GM18499 (cell line): ENCODE results near the gene TMEM63C.

Experiments
- ATAC-seq: cut with Tn5 transposase; IDR thresholded peaks from one replicate; pipeline ENCODE4 v1.9.1; 2021; ENCODE audit warnings: moderate number of reproducible peaks; ENCODE audit not compliant: insufficient read depth, unreplicated experiment

Gene TMEM63C

DNA sequence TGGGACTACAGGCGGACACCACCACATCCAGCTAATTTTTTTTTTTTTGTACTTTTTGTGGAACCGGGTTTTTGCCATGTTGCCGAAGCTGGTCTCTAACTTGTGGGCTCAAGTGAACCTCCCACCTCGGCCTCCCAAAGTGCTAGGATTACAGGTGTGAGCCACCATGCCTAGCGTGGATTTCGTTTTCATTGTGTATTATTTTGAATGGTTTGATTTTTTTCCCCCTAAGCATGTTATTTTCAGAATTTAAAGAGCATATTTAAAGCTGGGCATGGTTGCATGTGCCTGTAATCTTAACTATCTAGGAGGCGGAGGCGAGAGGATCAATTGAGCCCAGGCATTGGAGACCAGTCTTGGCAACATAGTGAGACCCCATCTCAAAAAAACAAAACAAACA is 13.1 kb downstream of the TMEM63C start:
- ATAC-seq, result no peak

DNA sequence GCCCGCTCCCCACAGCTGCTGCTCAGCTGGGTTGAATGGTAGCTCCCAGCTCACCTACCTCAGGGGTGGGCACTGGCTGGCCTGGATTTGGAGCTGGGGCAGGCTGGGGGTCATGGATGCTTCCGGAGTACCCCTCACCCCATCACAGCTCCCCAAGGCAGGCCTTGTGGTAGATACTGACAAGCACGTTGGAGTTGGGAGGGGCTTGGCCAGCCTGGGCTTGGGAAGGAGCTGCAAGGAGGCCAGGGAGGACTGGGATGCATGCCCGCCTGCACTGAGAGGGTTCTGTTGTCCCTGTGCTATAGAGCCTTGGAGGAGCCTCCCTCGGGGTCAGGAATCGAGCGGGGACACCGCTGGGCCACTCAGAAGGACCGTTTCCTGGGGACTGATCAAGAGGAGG is 14.2 kb downstream of the TMEM63C start:
- no peak for ATAC-seq

DNA sequence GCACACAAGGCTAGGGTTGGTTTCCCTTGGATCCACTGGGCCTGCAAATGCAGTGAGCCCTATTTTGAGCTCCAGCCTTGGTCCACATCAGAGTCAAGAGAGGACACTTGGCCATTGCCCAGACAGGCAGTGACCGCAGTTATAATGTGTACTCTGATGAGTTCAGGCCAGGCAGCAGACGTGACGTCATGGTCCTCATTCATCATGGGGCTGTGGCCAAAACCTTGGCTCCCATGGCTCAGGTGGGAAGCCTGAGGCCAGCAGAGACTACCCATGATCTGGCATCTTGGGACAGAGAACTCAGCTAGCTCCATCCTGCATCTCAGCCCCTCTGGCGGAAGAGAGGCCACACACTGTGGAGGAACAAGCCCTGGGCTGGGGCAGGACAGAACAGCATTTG is 16.4 kb downstream of the TMEM63C start:
- no peak for ATAC-seq

DNA sequence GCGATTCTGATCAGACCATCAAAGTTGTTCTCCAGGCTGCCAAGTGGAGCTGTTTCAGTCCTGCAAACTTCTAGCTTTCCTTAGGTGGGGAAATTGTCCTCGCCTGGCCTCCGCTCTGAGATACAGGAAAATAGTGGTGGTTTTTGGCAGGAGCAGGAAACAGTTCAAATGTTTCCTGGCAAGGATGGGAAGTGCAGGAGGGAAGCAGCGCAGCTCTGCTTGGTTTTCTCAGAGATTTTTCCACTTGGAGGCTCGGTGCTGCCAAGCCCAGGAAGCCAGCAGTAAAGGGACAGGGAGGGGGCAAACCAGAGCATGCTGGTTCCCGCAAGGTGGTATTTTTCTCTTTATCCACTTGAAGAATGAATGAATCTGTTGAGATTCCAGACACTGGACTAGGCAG is 17.0 kb downstream of the TMEM63C start:
- no peak for ATAC-seq

DNA sequence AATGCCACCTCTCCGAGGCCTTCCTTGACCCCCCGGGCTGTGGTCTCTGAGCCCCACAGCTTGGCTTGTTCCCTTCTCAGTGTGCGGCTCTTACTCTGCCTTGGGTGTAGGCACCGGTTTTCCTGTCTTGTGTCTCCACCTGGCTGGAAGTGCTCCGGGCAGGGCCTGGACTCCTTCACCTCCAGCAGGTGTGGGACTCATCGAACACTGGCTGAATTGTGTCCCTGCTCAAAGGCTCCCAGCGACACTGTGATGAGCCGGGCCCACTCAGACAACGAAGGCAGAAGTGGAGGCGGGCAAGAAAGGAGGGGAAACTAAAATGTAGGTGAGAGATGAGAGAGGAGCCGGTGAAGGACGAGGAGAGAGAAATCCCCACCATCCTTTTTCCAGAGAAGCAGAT is 18.0 kb downstream of the TMEM63C start:
- no peak for ATAC-seq

DNA sequence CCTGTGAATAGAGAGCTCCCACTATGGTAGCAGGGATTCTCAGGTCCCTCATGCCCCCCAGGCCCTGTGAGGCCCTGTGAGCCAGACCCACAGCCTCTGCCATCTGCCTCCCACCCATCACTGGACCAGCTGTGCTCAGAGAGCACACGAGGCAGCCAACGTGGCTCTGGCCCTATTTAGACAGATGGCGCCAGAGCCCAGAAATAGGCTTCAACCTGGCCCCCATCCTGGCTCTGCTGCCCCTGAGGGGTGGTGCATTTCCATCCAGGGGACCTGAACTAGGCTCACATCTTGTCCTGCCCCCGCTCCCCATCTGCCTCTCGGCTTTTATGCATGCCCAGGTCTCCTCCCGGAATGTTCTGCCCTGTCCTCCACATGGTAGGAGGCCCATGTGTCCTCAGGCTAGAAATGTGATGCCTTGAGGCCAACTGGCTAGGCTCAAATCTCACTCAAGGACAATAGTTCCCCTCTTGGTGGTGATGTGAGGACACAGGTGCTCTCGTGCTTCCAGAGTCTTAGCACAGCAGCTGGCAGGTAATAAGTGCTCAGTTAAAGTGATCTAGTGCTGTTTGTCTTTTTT is 18.9 kb downstream of the TMEM63C start:
- no peak for ATAC-seq

DNA sequence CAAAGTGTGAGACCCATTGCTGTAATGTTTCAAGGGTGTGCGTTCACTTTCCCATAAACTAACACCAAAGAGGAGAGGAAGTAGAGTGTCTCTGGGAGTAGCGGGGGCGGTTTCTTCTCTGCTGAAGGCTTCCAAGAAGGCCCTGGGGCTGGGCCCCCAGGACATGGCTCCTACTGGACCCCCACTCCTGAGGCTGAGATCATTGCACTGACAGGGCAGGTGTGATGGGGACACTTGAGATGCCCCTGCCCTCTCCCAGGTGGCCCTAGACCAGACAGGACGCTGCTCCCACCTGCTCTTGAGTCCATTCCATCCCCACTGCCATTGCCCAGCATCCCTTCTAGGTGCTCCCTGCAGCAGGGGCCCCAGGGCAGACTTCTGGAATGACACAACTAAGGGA is 20.1 kb downstream of the TMEM63C start:
- no peak for ATAC-seq

DNA sequence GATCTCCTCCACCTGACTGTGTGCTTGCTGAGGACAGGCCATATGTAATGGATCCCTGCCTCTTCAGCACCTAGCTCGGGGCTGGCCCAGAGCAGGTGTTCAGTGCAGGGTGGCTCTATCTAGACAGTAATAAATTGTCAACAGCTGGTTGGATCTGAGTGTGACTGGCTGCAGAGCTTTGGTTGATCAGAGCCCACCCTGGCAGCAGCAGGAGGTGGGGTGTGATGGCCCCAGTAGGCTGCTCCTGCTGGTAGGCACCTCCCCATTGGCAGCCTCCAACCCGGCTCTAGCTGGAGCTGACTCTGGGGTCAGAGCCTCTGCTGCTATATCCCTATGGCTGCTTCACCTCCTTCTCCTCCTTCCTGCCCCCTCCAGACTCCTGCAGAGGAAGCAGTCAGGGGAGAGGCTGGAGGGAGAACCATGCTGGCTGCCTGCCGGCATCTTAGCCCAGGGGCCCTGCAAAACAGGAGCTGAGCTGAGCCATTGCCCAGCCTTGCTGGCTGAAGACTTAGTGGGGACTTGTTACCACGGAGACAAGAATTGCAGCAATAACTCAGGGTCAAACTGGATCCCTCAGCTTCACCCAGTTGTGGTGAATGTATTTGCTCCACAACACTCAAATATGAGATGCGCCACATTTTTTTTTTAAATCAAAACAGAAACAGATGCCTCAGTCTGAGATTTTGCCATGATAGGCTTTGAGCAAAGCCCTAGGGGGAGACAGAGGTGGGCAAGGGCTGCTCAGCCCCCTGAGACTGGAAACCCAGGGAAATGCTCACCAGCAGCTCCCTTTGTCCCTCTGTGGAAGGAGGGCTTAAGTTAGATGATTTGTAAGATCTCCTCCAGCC is 22.2 kb downstream of the TMEM63C start:
- no peak for ATAC-seq

DNA sequence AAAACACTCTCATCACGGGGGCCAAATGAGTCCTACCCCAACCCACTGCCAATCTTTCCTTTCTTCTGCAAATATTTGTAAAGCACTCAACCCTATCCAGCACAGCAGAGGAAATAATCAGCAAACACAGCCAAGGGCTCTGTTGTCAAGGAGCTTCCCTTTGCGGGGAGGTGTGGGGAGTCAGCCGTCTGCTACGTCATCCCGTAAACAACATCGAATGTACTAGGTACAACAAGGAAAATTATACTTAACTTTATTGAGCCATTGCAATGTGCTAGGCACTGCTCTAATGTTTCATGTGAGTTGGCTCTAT is 22.8 kb downstream of the TMEM63C start:
- no peak for ATAC-seq

DNA sequence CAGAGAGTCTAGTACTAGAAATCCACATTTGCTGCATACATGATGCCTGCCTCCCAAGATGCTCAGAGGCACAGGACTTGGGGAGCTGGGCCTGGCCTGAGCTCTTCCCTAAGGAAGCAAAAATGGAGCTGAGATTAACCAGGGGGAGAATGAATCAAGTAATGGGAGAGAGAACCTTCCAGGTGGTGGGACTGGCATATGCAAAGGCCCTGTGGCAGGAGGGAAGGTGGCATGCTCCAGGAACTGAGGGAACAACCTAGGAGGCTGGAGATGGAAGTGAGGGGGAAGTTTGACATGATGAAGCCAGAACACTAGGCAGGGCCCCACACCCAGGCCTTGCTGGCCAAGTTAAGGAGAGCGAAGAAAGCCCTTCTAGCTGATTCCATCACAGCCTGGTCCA is 23.3 kb downstream of the TMEM63C start:
- ATAC-seq, result no peak

DNA sequence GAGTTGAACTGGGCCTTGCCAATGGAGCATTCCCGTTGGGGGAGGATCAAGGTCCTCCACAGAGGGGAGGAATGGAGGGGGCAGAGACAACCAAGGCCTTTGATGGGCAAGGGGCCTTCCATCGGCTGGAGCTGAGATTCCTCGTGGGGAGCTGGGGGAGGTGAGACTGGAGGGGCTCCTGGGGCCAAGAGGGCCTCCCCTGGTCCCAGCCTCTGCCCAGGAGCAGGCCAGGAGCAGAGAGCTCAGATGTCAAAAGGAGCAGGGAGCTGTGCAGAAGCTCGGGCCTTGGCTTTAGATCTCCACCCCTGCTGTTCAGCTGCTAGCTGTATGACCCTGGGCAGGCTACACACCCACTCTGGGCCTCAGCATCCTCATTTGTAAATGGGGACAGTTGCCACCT is 24.0 kb downstream of the TMEM63C start:
- ATAC-seq, result no peak

DNA sequence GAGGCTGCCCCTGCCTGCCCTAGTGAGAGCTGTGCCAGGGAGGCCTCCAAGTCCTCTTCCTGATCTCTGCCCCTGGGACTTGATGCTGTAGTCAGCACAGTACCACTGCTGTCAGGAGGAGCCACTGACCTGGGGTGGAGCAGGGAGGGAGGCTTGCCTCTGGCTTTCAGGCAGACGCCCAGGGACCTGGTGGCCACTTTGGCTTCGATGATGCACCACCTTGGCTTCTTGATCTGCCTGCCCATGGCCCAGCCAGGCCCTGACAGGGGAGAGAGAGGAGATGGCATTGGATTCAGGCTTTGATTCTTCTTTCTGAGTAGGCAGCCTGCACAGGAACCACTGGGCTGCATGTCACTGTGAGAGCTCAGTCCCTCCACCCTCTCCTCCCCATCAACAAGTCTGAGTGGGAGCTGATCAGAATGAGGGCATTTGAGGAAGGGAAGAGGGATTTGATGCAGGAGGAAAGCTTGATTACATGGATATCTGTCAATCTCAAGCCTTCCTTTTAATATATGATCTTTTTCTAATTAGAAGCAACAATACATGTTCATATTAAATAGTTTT is 24.7 kb downstream of the TMEM63C start:
- no peak for ATAC-seq

DNA sequence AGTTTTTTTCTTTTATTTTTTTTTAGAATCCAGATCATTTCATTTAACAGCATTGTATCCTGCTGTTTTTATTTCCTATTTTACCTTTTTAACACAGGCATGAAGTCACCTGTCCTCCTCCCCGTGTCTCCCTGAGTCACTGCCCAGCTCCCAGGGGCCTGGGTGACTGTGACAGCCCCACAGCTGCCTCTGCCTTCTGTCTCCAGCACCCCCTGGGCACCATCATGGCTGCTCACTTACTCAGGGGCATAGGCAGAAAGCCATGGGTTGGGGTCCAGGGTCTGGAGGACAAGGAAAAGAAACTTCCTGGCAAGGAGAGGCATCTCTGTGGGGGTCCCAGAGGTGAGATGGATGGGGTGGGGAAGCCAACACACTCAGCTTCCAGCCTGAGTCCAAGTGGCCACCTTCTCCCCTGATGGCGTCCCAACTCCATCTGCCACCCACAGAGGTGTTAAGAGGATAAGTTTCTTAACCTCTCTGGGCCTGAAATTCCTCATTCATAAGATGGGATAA is 25.3 kb downstream of the TMEM63C start:
- no peak for ATAC-seq

DNA sequence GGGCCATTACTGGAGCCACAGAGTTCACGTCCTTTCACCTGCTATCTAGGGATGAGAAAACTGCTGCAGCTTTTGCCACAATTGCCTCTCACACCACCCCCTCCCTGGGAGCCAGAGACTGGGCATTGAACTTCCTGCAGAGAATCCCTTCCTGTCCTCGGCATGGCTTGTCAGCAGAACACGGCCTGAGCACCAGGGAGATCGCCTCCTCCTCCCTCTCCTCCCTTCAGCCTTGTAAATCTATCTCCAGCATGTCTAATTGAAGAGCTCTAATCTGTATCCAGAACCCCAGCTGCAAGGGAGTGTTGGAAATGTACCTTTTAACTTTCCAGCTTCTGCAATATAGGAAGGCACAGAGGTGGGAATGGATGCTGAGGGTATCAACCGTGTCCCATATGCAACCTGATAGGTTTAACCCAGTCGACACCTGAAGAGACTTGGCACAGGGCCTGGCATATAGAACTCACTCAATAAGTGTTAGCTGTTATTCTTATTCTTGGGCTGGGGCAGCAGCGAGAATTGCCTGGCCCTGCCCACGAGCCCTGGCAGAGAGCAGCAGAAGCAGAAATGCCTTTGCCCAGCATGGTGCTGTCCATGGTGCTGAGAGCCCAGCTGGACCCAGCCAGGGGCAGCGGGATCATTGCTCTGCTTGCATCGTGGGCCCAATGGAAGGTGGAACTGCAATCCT is 26.8 kb downstream of the TMEM63C start:
- no peak for ATAC-seq

DNA sequence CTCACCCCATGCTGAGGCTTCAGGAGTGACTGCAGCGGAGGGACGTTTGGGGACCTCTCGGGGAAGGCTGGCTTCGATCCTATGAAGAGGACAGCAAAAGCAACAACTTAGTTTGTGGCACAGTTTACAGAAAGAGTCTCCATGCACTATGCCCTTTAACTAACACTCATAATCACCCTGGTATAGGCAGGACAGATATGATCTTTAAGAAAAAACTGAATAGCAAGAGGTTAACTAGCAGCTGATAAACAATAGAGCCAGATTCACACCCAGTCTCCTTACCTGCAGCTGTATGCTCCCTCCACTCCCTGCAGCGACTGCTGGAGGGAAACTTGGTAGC is 27.4 kb downstream of the TMEM63C start:
- ATAC-seq, result no peak

DNA sequence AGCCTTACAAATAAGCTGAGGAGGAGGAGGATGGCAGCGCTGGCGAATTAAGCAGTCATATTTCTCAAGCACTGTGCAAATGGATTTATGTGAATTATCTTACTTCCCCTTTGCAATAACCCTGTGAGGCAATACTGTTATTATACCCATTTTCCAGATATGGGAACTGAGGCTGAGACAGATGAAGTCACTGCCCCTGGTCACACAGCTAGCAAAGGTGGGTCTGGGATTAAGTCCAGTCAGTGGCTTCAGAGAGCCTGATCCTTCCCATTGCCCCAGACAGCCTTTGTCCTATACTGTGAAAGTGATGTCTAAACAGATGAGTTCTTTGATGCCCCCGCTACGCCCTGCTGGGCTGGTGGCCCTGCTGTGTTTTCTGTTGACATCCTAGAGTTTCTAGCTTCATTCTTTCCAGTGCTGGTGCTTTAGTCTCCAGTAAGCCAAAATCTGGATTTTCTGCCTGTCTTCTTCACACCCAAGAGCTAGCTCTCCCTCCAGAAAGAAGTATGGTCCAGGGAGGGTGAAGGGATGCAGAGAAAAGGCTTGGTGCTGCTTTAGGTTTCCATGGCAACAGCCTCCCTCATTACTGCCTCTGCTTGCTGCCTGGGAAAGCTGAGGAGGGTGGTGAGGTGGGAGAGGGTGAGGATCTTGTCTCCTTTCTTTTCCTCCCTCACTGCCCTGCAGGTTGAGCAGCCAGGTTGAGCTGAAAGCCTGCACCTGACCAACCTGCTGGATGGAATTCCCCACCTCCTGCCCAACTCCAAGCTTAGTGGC is 30.7 kb downstream of the TMEM63C start:
- ATAC-seq, result no peak

DNA sequence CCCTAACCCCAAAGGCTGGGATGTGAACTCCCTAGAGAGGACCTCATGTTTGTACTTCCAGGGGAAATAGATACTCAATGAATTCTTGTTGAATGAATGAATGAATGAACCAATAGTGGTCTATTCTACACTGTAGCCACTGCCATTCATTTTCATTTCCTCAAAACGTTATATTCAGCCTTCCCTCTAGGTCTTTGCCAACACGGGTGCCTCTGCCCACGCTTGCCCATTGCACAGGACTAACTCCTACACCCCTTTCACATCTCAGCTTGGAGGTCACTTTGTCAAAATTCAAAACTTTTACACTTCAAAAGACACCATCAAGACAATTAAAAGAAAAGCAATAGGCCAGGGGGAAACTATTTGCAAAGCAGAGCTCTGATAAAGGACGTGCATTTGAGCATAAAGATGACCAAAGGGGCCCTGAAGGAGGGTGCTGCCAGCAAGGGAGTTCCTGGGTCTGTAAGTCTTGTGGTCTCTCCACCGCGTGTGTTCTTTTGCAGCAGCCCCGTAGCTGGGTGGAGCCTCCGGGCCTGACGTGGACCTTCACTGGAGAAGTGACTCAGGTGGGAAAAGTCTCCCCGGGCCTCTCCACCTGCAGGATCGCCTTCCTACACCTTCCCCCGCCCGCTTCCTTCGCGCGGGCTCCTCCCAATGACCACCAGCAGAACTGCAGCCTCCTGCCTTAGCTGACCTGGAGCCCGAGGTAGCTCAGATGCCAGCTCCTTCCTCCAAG is 31.5 kb downstream of the TMEM63C start:
- ATAC-seq, result no peak

DNA sequence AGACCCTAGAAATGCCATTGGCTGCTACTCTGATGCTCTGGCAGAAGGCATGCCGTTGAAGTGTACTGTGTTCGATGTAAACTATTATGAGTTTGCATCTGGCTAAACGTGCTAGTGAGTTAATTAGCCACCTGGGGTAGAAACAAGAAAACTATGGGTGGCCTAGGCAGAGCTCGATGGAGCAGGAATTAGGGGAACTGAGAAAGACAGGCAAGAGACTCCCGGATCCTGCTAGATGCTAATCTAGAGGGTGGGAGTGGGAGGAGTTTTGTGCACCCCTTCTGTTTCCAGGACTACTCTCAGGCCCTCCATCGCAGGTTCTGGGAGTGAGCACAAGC is 32.0 kb downstream of the TMEM63C start:
- no peak for ATAC-seq

DNA sequence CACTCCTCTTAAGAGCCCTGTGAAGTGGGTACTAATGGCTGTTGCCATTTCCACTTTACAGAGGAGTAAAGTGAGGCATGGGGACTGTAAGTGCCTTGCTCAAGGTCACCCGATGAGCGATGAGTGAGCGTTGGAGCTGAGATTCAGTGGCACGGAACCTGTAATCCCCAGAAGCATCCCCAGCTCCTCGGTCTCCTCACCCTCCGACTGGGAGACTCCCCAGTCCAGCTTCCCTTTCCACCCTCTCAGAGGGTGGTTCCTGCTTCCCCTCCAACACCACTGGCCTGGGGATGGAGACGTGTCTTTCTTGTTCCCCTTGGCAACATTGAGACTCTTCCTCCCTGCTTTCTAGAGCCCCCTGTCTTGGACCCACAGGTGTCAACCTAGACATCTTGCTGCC is 32.6 kb downstream of the TMEM63C start:
- no peak for ATAC-seq

DNA sequence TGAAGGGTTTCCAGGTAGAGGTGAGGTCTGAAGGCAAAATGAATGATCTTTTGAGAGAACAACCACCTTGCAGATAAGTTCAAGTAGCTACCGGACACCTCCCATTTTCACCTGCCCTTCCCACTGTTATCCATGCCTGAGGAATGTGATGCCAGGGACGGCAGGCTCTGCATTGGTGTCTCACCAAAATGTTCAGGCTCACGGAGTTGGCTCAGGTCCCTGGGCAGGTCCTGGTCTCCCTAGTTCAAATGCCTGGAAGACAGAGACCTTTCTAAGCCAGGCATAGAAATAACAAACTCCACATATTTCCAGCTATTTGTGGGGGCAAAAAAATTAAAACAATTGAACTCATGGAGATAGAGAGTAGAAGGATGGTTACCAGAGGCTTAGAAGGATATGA is 36.0 kb downstream of the TMEM63C start:
- no peak for ATAC-seq
